ENCODE data around the gene APOE. TPM values are rescaled to one million over a fixed set of nuclear protein-coding genes. Genes with fewer than 3 reads are reported as not detected.
A peak's percentile ranks its signal among the peaks of the same experiment; 100 is the strongest.

The APOE gene
- total RNA-seq, 6 experiments from 2014 or later, result 1.9 to 6.5 (median 2.5) TPM

DNA sequence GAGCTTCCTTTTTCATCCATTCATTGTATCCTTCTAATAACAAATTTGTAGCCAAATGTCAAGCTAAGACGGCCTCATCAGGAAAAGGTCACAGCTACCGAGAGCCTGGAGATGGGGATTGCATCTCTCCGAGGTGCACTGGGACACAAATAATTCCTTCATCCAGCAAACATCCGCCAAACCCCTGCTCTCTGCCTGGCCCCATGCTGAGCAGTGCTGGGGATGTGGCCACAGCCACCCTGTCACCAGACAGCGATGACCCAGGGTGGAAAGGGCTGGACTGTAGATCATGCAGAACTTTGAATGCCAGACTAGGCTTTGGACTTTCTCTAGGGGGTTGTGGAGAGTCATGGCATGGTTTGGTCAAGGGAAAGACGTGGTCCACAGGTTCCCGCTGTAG is 12.7 kb upstream of the APOE start:
- H3K4me3 Mint-ChIP-seq, result peak overlapping the region; percentile 91
- peak overlapping the region; percentile 79 for H3K27ac Mint-ChIP-seq
- peaks cover 45% of the 10 kb centered on the region for H3K36me3 Mint-ChIP-seq (ENCODE audit: low read depth)
- H3K4me1 Mint-ChIP-seq (ENCODE audit: low read depth), result peaks cover 32% of the 10 kb centered on the region
- TF ChIP-seq, protein P1, sequence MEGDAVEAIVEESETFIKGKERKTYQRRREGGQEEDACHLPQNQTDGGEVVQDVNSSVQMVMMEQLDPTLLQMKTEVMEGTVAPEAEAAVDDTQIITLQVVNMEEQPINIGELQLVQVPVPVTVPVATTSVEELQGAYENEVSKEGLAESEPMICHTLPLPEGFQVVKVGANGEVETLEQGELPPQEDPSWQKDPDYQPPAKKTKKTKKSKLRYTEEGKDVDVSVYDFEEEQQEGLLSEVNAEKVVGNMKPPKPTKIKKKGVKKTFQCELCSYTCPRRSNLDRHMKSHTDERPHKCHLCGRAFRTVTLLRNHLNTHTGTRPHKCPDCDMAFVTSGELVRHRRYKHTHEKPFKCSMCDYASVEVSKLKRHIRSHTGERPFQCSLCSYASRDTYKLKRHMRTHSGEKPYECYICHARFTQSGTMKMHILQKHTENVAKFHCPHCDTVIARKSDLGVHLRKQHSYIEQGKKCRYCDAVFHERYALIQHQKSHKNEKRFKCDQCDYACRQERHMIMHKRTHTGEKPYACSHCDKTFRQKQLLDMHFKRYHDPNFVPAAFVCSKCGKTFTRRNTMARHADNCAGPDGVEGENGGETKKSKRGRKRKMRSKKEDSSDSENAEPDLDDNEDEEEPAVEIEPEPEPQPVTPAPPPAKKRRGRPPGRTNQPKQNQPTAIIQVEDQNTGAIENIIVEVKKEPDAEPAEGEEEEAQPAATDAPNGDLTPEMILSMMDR (IDR thresholded peaks at IDR 0.05), result no peak
- no peaks in the 10 kb centered on the region for H3K9me3 Mint-ChIP-seq
- peaks cover 8% of the 10 kb centered on the region for H3K27me3 Mint-ChIP-seq (ENCODE audit: insufficient read depth)
- DNase-seq, result no peak

DNA sequence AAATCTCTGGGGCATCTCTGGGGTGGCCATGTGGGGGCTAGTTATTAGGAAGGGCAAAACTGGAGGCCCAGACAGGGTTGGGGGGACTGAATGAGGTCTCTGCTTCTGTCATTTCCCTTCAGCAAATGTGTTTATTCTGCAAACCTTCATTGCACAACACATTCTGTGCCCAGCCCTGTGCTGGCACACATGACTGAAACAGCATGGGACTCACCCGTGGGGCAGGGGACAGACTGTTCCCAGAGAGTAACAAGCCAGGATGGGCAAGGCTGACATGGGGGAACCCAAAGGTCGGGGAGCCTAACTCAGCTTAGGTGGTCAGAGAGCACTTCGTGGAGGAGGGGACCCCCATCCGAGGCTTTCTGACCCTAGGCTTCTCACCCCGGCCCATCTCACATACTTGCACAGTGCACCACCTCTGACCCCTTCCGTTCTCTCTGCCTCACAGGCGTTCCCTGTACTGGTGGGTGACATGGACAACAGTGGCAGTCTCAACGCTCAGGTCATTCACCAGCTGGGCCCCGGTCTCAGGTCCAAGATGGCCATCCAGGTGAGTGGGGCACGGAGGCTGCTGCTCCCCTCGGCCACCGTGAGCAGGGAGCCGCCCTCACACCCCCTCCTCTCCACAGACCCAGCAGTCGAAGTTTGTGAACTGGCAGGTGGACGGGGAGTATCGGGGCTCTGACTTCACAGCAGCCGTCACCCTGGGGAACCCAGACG is 12.1 kb upstream of the APOE start:
- Mint-ChIP-seq H3K4me1 (ENCODE audit: low read depth) (peaks cover 32% of the 10 kb centered on the region), H3K4me3 (peak overlapping the region; percentile 91), H3K27ac (peak overlapping the region; percentile 79; the same call in 1 of the 2 replicates), H3K9me3 (no peaks in the 10 kb centered on the region), H3K27me3 (ENCODE audit: insufficient read depth) (peaks cover 8% of the 10 kb centered on the region), H3K36me3 (ENCODE audit: low read depth) (peaks cover 40% of the 10 kb centered on the region)
- TF ChIP-seq, protein P1 (IDR thresholded peaks at IDR 0.05), result no peak
- no peak for DNase-seq

DNA sequence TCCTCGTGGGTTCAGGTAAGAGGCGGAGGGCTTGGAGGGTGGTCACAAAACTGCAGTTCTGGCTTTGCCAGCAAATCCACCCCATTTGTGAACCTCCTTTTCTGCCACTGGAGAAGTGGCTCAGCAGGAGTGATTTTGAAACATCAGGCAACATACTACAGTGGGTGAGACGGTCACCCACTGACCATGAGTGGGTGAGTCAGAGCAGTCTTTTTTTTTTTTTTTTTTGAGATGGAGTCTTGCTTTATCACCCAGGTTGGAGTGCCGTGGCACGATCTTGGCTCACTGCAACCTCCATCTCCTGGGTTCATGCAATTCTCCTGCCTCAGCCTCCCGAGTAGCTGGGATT is 11.6 kb upstream of the APOE start:
- no peak overlapping the region for H3K4me3 Mint-ChIP-seq
- H3K36me3 Mint-ChIP-seq (ENCODE audit: low read depth), result peaks cover 37% of the 10 kb centered on the region
- TF ChIP-seq, protein P1 (IDR thresholded peaks at IDR 0.05), result no peak
- H3K27me3 Mint-ChIP-seq (ENCODE audit: insufficient read depth), result peaks cover 7% of the 10 kb centered on the region
- no peak overlapping the region for H3K27ac Mint-ChIP-seq
- no peak for DNase-seq
- no peaks in the 10 kb centered on the region for H3K9me3 Mint-ChIP-seq
- H3K4me1 Mint-ChIP-seq (ENCODE audit: low read depth), result peaks cover 30% of the 10 kb centered on the region

DNA sequence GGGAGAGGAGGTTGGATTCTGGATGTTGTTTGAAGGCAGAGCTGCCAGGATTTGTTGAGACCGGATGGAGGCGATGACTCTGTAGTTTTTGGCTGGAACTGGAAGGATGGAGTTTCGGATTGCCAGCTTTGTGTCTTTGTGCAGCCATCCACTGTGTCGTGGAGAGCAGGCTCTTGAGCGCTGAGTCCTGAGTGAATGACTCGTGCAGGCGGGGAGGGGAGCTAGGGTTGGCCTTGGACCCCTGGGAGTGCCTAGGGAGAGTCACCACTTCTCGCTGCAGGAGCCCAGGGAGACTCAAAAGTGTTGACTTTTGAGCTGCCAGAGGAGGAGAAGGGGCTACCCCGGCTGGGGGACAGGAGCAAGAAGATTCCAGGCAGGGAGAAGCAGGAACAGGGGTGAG is 10.7 kb upstream of the APOE start:
- Mint-ChIP-seq H3K27ac (no peak overlapping the region), H3K27me3 (ENCODE audit: insufficient read depth) (peaks cover 5% of the 10 kb centered on the region; the same call in 1 of the 2 replicates), H3K9me3 (no peaks in the 10 kb centered on the region), H3K36me3 (ENCODE audit: low read depth) (peaks cover 34% of the 10 kb centered on the region), H3K4me1 (ENCODE audit: low read depth) (peaks cover 24% of the 10 kb centered on the region), H3K4me3 (no peak overlapping the region)
- TF ChIP-seq, protein P1 (IDR thresholded peaks at IDR 0.05), result no peak
- no peak for DNase-seq

DNA sequence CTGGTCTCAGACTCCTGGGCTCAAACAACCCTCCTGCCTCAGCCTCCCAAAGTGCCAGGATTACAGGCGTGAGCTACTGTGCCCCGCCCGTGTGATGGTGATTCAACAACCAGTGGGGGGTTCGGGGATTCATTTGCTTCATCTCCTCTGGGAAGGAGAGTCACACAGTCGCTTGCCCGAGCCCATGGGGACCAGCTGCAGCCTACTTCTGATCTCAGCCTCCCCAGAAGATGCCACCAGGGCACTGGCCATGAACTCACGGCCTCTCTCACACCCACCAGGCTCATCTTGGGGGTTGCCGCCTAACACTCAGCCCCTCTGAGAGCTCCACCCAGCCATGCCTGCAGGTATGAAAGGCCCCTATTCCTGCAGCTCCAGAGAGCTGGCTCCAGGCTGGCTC is 7.8 kb upstream of the APOE start:
- TF ChIP-seq, protein P1 (IDR thresholded peaks at IDR 0.05), result no peak
- peaks cover 4% of the 10 kb centered on the region for H3K4me1 Mint-ChIP-seq (ENCODE audit: low read depth)
- H3K36me3 Mint-ChIP-seq (ENCODE audit: low read depth), result peaks cover 25% of the 10 kb centered on the region
- no peak overlapping the region for H3K4me3 Mint-ChIP-seq
- H3K27ac Mint-ChIP-seq, result no peak overlapping the region
- H3K9me3 Mint-ChIP-seq, result no peaks in the 10 kb centered on the region
- peaks cover 3% of the 10 kb centered on the region; the same call in 1 of the 2 replicates for H3K27me3 Mint-ChIP-seq (ENCODE audit: insufficient read depth)
- no peak for DNase-seq
